ENCODE measurements around the gene OOSP1.
"Not testable (repeated sequence)": the region's sequence is repeated elsewhere in the genome, so short reads cannot be mapped to it uniquely, and the experiment has no call there.

OOSP1 gene

DNA sequence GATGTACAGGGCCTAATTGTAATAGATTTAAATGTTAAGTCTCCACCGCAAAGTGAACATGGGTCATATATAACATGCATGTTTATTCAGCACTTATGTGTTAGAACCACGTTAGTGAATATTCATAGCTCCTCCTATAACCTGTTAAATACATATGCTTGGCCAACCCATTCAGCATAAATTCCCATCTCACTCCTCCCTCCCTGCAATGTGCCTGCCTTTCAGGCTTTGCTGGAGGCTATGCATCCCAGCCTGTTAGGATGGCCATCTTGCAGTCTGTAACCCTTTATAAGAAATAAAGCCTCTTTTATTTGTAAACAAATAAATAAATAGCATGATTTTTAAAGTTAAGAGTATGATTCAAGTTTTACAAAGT is 23.9 kb downstream of the OOSP1 start:
- no peak for DNase-seq

DNA sequence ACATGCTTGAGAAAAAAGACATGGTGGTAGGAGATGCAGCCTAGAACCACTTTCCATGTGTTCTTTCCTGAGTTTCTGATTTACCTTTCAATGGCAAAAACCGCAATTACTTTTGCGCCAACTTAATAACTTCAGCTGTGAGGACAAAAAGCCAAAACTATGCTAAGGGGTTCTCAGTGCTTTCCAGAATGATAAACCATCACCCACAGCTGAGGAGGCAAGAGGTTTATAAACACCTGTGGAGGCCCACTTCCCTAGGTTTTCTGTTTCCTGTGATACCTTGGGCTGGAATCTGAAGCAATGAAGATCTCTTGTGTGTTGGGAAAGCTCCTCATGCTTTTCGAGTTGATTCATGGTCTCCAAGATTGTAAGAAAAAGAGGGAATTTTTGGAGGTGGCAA is 25.5 kb downstream of the OOSP1 start, which contains the start of gene OOSP4A:
TSS of gene OOSP4A (plus strand) at position 301 of the 400 bp plus-strand sequence. CDS start at position 301, 0 bp downstream.
- no peak for DNase-seq

DNA sequence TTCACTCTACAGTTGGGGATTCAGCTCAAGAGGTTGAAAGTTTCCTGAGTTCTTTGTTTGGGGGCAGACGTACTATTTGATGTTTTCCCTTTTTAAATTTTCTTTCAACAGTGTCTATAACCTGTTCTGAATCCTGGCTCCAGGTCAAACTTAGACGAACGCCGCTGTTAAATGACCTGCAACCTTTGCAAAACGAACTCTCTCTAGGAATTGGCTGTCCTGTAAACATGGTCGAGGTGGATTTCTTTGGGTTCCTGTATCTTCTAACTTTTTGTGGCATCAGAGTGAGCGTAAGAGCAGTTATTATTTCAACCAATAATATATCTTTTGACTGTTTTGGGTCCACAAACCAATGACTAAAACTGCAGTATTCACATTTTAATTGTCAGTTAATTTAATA is 27.2 kb downstream of the OOSP1 start:
- no peak for DNase-seq

DNA sequence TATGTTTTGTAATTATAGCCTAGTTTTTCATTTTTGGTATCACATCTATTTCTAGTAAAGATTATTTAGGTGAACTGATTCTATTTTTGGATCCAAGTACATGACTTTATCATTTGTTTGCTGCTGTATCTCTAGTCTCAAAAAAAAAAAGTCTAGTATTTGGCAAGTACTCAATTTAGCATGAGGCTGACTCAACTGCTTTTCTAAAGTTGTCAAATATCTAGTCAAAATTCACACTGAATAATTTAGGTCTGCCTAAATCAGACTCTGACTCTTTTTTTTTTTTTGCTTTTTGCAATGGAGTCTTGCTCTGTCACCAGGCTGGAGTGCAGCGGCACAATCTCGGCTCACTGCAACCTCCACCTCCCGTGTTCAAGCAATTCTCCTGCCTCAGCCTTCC is 28.0 kb downstream of the OOSP1 start:
- no peak for DNase-seq

DNA sequence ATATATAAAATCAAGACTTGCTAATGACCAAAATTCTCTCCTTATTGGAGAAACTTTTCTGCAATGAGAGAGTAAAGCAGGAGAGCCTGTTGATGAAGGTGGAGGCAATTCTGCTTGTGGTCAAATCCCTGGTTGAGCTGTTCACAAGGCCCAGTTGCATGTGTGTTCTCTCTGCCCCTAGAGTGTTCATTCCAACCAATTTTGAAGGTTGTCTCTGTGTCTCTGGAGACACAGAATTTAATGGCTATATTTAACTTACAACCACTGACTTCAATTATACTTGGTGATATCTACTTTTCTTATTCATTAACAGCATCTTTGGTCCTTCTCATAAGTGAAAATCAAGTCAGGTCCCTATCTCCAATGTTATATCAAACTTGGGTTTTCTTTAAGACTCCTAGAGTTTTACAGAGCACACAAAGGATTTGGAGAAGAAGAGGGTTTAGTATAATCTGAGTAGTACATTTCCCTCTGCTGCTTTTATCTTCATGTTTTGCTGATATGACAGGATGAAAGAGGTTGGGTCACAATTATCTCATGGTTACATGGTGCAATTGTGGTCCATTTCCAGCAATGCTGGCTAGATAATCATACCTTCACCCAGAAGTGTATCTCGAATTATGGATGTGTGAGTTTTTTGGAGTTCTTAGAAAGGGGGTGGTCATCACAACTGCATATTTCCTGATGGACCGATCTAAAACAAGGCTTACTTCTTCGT is 29.6 kb downstream of the OOSP1 start:
- DNase-seq, result no peak

DNA sequence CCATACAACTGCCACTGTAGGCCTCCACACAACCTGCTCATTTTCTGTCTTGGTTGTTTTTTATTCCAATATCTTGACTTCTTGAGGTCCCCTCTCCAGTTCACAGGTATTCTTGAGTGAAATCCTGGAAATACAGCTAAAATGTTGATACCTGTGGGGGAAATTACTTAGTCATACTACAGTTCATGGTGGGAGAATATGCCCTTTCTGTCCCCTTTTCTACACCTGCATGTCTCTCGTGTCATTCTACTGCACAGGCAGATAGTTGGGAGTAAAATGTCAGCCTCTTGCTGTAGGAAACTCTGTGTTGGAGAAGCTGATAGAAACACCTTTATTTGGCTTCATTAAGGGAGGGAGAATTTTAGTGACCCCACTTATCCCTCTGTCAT is 30.2 kb downstream of the OOSP1 start:
- DNase-seq, result no peak

DNA sequence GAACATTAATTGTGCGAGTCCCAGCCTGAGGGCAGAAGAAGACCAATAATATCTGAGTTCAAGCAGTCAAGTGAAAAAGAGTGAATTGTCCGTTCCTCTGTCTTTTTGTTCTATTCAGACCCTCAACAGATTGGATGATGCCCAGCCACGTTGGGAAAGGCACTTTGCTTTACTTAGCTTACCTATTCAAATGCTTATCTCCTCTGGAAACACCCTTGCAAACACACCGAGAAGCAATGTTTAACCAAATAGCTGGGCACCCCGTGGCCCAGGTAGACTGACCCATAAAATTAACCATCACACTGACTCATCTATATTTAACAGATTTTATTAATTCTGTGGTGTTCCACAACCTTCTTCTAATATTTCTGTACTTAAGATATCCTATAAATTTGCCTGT is 34.9 kb downstream of the OOSP1 start:
- DNase-seq, result no peak

DNA sequence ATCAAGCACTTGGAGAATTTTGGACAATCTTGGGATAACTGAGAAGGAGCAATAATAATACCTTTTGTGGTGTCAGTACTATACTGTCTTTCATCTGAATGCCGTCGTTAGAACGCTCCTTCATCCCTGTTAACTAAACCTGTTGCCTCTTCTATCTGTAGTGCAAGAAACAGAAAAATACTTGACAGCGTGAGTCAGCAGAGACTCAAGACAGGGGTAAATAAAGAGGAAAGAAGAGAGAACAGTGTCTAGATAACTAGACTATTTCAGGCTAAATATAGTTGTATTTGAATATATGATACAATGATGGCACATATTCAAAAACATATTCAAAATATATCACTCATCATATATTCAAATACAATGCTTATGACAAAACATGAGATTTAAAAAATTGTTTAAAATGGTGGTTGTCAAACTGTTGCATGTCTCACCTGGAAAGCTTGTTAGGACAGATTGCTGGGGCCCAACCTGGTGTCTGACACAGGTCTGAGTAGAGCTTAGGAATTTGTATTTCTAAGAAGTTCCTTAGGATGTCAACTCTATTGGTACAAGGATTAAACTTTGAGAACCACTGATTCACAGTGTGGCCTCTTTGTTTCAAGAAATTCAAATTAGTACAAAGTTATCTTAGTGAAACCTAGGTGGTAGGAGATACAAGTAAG is 43.0 kb downstream of the OOSP1 start:
- no peak for DNase-seq

DNA sequence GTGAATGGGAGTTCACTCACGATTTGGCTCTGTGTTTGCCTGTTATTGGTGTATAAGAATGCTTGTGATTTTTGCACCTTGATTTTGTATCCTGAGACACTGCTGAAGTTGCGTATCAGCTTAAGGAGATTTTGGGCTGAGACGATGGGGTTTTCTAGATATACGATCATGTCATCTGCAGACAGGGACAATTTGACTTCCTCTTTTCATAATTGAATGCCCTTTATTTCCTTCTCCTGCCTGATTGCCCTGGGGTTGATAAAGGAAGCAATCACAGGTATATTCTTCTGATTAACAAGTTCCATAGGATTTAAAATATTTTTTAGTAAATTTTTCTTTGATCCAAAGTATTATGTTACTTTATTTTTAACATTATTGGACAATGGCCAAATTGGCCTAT is 43.8 kb downstream of the OOSP1 start:
- DNase-seq, result not testable (repeated sequence)

DNA sequence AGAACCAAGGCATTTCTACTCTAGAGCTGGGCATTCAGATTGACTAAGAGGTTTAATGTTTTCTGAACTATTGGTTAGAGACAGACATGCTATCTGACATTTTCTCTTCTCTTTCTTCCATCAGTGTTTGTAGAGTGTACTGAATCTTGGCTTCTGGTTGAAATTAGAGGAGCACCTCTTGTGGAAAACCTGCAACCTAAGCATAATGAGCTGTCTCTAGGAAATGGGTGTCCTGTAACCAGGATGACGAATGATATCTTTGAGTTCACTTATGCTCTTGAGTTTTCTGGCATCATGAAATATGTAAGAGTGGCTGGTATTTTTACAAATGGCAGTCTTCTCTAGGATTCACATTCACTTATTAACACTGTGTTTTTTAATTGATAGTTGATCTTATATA is 45.0 kb downstream of the OOSP1 start:
- no peak for DNase-seq

DNA sequence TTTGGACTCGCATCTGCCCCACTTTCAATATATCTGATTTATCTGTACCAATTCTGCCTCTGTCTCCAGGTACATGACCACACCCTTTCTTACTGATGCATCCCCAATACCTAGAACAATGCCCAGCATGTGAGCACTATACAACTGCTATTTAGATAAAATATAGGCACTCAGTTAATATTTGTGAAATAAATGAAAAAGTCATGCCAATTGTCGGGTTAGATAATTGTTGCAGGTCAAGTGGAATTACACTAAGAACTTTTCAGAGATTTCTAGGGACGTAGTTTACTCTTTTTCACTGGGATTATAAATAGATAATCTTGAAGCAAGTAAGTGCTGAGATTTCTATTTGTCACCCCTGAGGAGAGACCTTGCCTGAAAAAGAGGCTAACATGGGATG is 46.1 kb downstream of the OOSP1 start:
- no peak for DNase-seq

DNA sequence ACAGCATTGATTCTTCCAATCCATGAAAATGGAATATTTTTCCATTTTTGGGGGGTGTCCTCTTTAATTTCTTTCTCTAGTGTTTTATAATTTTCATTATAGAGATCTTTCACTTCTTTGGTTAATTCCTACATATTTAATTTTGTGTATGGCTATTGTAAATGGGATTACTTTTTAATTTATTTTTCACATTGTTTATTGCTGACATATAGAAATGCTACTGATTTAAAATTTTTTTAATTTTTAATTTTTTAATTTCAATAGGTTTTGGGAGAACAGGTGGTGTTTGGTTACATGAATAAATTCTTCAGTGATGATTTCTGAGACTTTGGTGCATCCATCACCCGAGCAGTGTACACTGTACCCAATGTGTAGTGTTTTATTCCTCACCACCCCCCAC is 52.2 kb downstream of the OOSP1 start:
- DNase-seq, result no peak

DNA sequence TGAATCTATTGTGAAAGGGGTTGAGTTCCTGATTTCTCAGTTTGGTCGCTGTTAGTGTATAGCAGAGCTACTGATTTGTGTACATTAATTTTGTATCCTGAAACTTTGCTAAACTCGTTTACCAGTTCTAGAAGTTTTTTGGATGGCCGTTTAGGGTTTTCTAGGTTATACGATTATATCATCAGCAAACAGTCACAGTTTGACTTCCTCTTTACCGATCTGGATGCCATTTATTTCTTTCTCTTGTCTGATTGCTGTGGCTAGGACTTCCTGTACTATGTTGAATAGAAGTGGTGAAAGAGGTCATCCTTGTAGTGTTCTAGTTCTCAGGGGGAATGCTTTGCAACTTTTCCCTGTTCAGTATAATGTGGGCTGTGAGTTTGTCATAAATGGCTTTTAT is 54.2 kb downstream of the OOSP1 start:
- DNase-seq, result no peak

DNA sequence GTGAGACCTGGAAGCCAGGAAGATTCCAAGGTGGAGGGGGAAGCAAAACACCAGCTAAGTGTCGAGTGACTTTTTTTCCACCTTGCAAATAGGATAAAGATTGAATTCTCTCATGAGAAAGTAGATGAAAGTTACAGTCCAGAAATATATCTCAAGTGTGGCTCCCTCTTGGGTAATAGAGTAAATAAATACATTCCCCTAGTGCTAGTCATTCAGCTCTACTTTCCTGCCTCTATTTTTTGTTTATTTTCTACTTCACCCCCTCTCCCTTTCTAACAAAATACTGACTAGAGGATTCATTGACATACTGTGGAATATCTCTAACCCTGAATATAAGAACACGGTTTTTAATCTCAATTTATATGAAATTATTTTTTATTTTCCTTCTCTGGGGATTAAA is 59.6 kb downstream of the OOSP1 start:
- DNase-seq, result no peak

DNA sequence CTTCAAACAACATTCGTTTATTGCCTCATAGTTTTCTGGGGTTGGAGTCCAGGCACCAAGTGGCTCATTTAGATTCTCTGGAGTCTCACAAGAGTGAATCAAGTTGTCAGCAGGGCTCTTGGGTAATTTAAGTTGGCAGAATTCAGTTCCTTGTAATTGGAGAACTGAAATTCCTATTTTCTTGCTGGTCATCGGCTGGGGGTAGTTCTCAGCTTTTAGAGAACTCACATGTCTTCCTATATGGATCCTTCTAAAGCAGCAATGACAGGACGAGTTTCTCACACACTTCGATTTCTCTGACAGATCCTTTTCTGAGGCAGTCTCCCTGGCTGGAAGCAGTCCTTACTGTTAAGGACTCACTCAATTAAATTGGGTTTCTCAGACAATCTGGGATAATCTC is 61.5 kb downstream of the OOSP1 start:
- DNase-seq, result no peak

DNA sequence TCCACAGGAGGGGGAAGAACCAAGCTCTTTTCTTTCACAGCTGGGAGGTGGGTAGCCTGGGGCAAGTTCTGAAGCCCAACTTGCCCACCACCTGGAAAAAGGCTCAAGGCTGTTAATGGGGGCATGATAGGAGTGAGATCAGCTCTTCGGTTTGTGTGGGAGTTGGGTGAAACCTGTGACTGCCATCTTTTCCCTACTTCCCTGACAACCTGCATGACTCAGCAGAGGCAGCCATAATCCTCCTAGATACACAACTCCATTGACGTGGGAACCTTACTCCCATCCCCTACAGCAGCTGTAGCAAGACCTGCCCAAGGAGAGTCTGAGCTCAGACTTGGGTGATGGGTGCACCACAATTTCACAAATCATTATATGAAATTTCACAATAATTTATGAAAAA is 65.5 kb downstream of the OOSP1 start:
- DNase-seq, result no peak

DNA sequence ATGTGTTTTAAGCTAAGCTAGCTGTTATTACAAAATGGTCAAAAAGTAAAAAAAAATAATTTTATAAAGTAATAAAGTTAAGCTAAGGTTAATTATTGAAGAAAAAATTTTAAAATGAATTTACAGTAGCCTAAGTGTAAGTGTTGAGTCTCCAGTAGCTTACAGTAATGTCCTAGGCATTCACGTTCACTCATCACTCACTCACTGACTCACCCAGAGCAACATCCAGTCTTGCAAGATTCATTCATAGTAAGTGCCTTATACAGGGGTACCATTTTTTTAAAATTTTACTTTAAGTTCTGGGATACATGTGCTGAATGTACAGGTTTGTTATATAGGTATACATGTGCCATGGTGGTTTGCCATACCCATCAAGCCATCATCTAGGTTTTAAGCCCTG is 67.1 kb downstream of the OOSP1 start:
- no peak for DNase-seq

Measured in DMS153 (cell line).